Adipocyte (in vitro differentiated cells): Measurements from ENCODE around the gene NEUROG2.

Experiments
- DNase-seq: peaks from one replicate; pipeline ENCODE4 v3.0.0-alpha.2; 2015; ENCODE audit warnings: low read depth
- H3K27me3 ChIP-seq: replicated peaks from 2 replicates; pipeline ENCODE4 v1.7.0; 2013; ENCODE audit warnings: mild to moderate bottlenecking, low read length, moderate library complexity; ENCODE audit not compliant: control insufficient read depth, insufficient read depth
- H3K36me3 ChIP-seq: 2 replicates; pipeline ENCODE4 v1.7.0; 2013; ENCODE audit warnings: low read length, mild to moderate bottlenecking, moderate library complexity; ENCODE audit not compliant: control insufficient read depth, insufficient read depth, severe bottlenecking
- H3K4me1 ChIP-seq: 2 replicates; pipeline ENCODE4 v1.7.0; 2013; ENCODE audit warnings: mild to moderate bottlenecking, low read length, moderate library complexity; ENCODE audit not compliant: control insufficient read depth, insufficient read depth
- H3K4me3 ChIP-seq: 2 replicates; pipeline ENCODE4 v1.7.0; 2013; ENCODE audit warnings: mild to moderate bottlenecking, low read length, moderate library complexity
- H3K9ac ChIP-seq: 2 replicates; pipeline ENCODE4 v1.7.0; 2013; ENCODE audit warnings: mild to moderate bottlenecking, low read length, moderate library complexity
- H3K9me3 ChIP-seq: 2 replicates; pipeline ENCODE4 v1.7.0; 2013; ENCODE audit warnings: mild to moderate bottlenecking, low read length, moderate library complexity; ENCODE audit not compliant: control insufficient read depth

The NEUROG2 gene

GRCh38 chr4:112519689-112520597 is 4.0 kb upstream of the NEUROG2 start:
- Histone ChIP-seq H3K36me3 (no peaks in the 10 kb centered on the region), H3K4me3 (no peak overlapping the region), H3K9ac (no peak overlapping the region), H3K4me1 (peaks cover 12% of the 10 kb centered on the region), H3K27me3 (peaks cover 82% of the 10 kb centered on the region), H3K9me3 (peaks cover 18% of the 10 kb centered on the region)
- no peak for DNase-seq

- peaks cover 18% of the 10 kb centered on the region for H3K9me3 ChIP-seq
- peaks cover 12% of the 10 kb centered on the region for H3K4me1 ChIP-seq
- DNase-seq, result no peak
- H3K4me3 ChIP-seq, result no peak overlapping the region
- H3K9ac ChIP-seq, result no peak overlapping the region
- peaks cover 85% of the 10 kb centered on the region for H3K27me3 ChIP-seq
- H3K36me3 ChIP-seq, result no peaks in the 10 kb centered on the region
These were observed 2.7 kb upstream of the NEUROG2 start for GRCh38 chr4:112518675-112519074.

GRCh38 chr4:112517911-112518310 is 1.9 kb upstream of the NEUROG2 start:
- Histone ChIP-seq H3K4me3 (no peak overlapping the region), H3K27me3 (peaks cover 83% of the 10 kb centered on the region), H3K9ac (no peak overlapping the region), H3K36me3 (no peaks in the 10 kb centered on the region), H3K9me3 (peaks cover 18% of the 10 kb centered on the region), H3K4me1 (peaks cover 12% of the 10 kb centered on the region)
- no peak for DNase-seq

- H3K4me1 ChIP-seq, result peaks cover 12% of the 10 kb centered on the region
- no peak overlapping the region for H3K9ac ChIP-seq
- no peak overlapping the region for H3K4me3 ChIP-seq
- H3K36me3 ChIP-seq, result no peaks in the 10 kb centered on the region
- H3K27me3 ChIP-seq, result peaks cover 82% of the 10 kb centered on the region
- peaks cover 18% of the 10 kb centered on the region for H3K9me3 ChIP-seq
- no peak for DNase-seq
These were observed 1.2 kb upstream of the NEUROG2 start for GRCh38 chr4:112517067-112517634.

GRCh38 chr4:112516471-112517066 is 589 bp upstream of the NEUROG2 start:
- Histone ChIP-seq H3K9me3 (peaks cover 20% of the 10 kb centered on the region), H3K27me3 (peaks cover 82% of the 10 kb centered on the region), H3K4me1 (peaks cover 12% of the 10 kb centered on the region), H3K9ac (no peak overlapping the region), H3K4me3 (no peak overlapping the region), H3K36me3 (no peaks in the 10 kb centered on the region)
- no peak for DNase-seq

GRCh38 chr4:112515198-112516065 is 548 bp downstream of the NEUROG2 start:
- DNase-seq, result peak; percentile 54
- Histone ChIP-seq H3K4me3 (peak overlapping the region; percentile 82), H3K9ac (no peak overlapping the region), H3K27me3 (peaks cover 82% of the 10 kb centered on the region), H3K9me3 (peaks cover 20% of the 10 kb centered on the region), H3K36me3 (no peaks in the 10 kb centered on the region), H3K4me1 (peaks cover 16% of the 10 kb centered on the region)

- no peaks in the 10 kb centered on the region for H3K36me3 ChIP-seq
- H3K4me1 ChIP-seq, result peaks cover 18% of the 10 kb centered on the region
- H3K27me3 ChIP-seq, result peaks cover 78% of the 10 kb centered on the region
- peaks cover 13% of the 10 kb centered on the region for H3K9me3 ChIP-seq
- DNase-seq, result peak; percentile 30
- no peak overlapping the region for H3K9ac ChIP-seq
- peak overlapping the region; percentile 82 for H3K4me3 ChIP-seq
These were observed 1.3 kb downstream of the NEUROG2 start for GRCh38 chr4:112514647-112515197.

GRCh38 chr4:112513971-112514646 is 1.9 kb downstream of the NEUROG2 start:
- Histone ChIP-seq H3K36me3 (no peaks in the 10 kb centered on the region), H3K9ac (no peak overlapping the region), H3K9me3 (peaks cover 9% of the 10 kb centered on the region), H3K27me3 (peaks cover 77% of the 10 kb centered on the region), H3K4me3 (no peak overlapping the region), H3K4me1 (peaks cover 20% of the 10 kb centered on the region)
- no peak for DNase-seq

GRCh38 chr4:112511803-112512118 is 4.2 kb downstream of the NEUROG2 start:
- Histone ChIP-seq H3K4me3 (no peak overlapping the region), H3K9ac (no peak overlapping the region), H3K27me3 (peaks cover 73% of the 10 kb centered on the region), H3K9me3 (peaks cover 6% of the 10 kb centered on the region), H3K4me1 (peaks cover 14% of the 10 kb centered on the region), H3K36me3 (no peaks in the 10 kb centered on the region)
- no peak for DNase-seq

- Histone ChIP-seq H3K9me3 (peaks cover 6% of the 10 kb centered on the region), H3K36me3 (no peaks in the 10 kb centered on the region), H3K9ac (no peak overlapping the region), H3K4me3 (no peak overlapping the region), H3K4me1 (peaks cover 14% of the 10 kb centered on the region), H3K27me3 (peaks cover 76% of the 10 kb centered on the region)
- DNase-seq, result no peak
These were observed 4.7 kb downstream of the NEUROG2 start for GRCh38 chr4:112511093-112511802.
